Astrocyte of the cerebellum (primary cell): ENCODE results near the gene NECAB3.

Source experiments
- DNase-seq: peaks from one replicate; pipeline ENCODE4 v3.0.0-alpha.2; 2011; ENCODE audit warnings: low read depth
- H3K4me3 ChIP-seq: 2 replicates; pipeline ENCODE4 v1.5.1; 2011; ENCODE audit warnings: mild to moderate bottlenecking, low read depth, low read length, moderate library complexity
- CTCF ChIP-seq: IDR thresholded peaks from 2 replicates; pipeline ENCODE4 v1.5.1; 2012; ENCODE audit warnings: low read length, low read depth, moderate library complexity, mild to moderate bottlenecking; ENCODE audit errors: missing control alignments
- in situ Hi-C: cut with HindIII; loops from 2 replicates; pipeline ENCODE4 v1.10.0; 2017; ENCODE audit warnings: low sequenced_read_pairs

NECAB3 gene

GRCh38 chr20:33658929-33659328 lies 15.3 kb downstream of the NECAB3 start:
- no peak for DNase-seq
- no peak overlapping the region for H3K4me3 ChIP-seq
- TF ChIP-seq CTCF = no peak
- in situ Hi-C loops = no loop called here

DNA sequence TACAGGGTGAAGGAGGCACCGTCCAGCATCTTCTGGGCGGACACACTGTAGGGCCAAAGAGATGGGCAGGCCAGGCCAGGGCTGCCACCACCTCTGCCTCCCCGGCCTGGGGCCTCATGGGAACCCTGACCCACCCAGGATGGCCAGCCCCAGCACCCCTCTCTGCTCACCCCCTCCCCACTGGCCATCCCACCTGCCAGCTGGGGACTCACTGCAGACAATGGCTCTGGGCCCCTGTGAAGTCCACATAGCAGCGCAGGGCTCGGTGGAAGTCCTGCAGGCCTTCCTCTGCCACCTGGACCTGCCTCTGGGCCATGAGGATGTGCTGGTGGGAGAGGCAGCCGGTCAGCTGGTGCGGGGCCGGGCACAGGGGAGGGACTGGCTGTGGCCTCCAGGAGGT lies 15.7 kb downstream of the NECAB3 start:
- TF ChIP-seq CTCF = no peak
- DNase-seq = no peak
- H3K4me3 ChIP-seq = no peak overlapping the region
- in situ Hi-C loops = no loop called here

- in situ Hi-C loops = no loop called here
- no peak for DNase-seq
- H3K4me3 ChIP-seq = no peak overlapping the region
- TF ChIP-seq CTCF = no peak
Measured at GRCh38 chr20:33657704-33658095, 16.5 kb downstream of the NECAB3 start.

DNA sequence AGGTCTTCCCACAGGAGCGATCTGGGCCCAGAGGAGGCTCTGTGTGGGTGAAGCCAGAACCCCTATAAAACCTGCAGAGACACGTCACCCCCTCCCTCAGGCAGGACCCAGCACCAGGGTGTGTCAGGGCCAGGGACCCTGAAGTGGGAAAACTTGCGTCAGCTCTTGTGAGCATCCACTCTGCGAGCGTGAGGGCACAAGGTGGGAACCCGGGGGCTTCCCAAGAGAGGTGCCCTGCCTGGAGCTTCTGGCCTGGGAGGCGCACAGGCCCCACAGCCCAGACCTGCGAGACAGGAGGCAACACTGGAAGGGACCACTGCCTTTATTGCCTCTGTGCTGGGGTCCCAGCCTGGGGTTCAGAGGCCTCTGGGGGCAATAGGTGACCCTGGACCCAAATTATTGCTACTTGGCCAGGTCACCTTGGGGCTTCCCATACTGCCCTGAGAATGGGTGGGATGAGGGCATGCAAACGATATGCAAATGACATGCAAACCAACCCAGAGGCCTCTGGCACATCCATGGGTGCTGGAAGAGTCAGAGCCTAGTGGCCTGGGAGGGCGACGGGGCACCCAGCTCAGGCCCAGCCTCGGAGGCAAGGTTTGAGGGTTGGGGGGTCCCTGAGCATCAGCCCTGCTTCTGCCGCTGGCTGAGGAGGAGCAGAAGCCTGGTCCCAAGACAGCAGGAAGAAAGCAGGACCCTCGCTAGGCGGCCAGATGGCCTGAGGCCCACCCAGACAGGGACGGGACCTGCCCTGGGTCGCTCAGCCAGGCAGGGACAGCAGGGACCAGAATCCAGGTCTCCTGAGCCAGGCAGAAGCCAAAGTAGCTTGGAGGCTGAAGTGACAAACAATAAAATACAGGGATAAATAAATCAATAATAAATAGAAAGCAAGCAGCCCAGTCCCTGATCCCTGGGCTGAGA lies 17.2 kb downstream of the NECAB3 start:
- DNase-seq = no peak
- no peak for TF ChIP-seq CTCF
- in situ Hi-C loops = no loop called here
- H3K4me3 ChIP-seq = no peak overlapping the region

- in situ Hi-C loops = no loop called here
- TF ChIP-seq CTCF = no peak
- no peak overlapping the region for H3K4me3 ChIP-seq
- DNase-seq = no peak
Measured at GRCh38 chr20:33656010-33656782, 18.0 kb downstream of the NECAB3 start.

GRCh38 chr20:33655164-33655563 lies 19.1 kb downstream of the NECAB3 start:
- in situ Hi-C loops = no loop called here
- H3K4me3 ChIP-seq = no peak overlapping the region
- TF ChIP-seq CTCF = no peak
- no peak for DNase-seq
